LoVo (cell line): ENCODE results near the gene ECHS1.
"Not testable (repeated sequence)": the region's sequence is repeated elsewhere in the genome, so short reads cannot be mapped to it uniquely, and the experiment has no call there.

Experiments used
- DNase-seq: peaks from one replicate; pipeline ENCODE4 v3.0.0-alpha.2; 2016; ENCODE audit warnings: low spot score

Gene ECHS1

GRCh38 chr10:133324198-133324792, 48.9 kb downstream of the ECHS1 start:
- DNase-seq, result peak; percentile 76

- DNase-seq, result not testable (repeated sequence)
Observed at GRCh38 chr10:133322064-133322709, 51.0 kb downstream of the ECHS1 start.

- not testable (repeated sequence) for DNase-seq
Observed at GRCh38 chr10:133320852-133321422, 52.2 kb downstream of the ECHS1 start.

GRCh38 chr10:133318494-133319127, 54.5 kb downstream of the ECHS1 start:
- peak; percentile 70 for DNase-seq

GRCh38 chr10:133316732-133317131, 56.4 kb downstream of the ECHS1 start:
- no peak for DNase-seq

GRCh38 chr10:133316266-133316665, 56.9 kb downstream of the ECHS1 start:
- DNase-seq, result no peak

- no peak for DNase-seq
Observed at GRCh38 chr10:133315847-133316246, 57.3 kb downstream of the ECHS1 start.

GRCh38 chr10:133314911-133315310, 58.2 kb downstream of the ECHS1 start:
- DNase-seq, result no peak

- DNase-seq, result no peak
Observed at GRCh38 chr10:133313192-133313591, 60.0 kb downstream of the ECHS1 start.

- no peak for DNase-seq
Observed at GRCh38 chr10:133312769-133313145, 60.4 kb downstream of the ECHS1 start.
